ENCODE measurements around the gene FAM186B.

DNA sequence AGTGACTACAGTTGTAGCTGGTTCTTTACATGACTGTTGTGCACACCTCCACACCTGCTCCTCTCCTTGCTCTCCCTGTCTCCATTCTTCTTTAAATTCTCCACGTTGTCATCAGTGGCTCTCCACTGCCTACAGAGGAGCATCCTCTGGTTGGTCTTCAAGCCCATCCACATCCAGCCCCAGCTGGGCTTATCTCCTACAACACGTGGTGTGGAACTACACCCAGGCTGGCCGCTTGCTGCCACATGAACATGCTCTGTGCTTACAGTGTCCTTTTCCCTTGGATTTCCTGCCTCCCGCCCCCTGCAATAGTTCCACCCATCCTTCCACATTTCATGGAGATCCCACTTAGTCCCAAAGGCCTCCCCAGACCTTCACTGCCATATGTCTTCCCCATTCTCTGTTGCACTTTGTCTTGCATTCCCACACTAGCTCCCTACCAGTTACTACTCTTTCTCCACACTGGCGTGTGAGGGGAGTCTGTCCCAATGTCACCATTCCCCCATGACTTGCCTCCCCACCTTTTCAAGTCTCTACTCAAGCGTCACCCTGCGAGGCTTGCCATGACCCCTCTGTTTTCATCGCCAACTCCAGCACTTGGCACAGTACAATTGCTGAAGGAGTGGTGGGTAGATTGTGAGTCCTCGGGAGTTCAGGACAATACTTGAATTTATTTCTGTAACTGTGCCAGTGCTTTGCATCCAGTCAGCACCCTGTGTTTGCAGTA, 27.7 kb downstream of the FAM186B start:
- no peak for TF ChIP-seq CTCF (IDR thresholded peaks at IDR 0.05)
- no peak for TF ChIP-seq POLR2A (IDR thresholded peaks at IDR 0.05)

Data from heart left ventricle (tissue), 13 donors.